Epithelial cell of esophagus (primary cell): ENCODE measurements around the gene IL1RAPL1.

Experiments
- DNase-seq: peaks from one replicate; pipeline ENCODE4 v3.0.0; 2010; ENCODE audit warnings: low read depth
- H3K4me3 ChIP-seq: 2 replicates; pipeline ENCODE4 v1.5.1; 2011; ENCODE audit warnings: mild to moderate bottlenecking, low read length, control low read depth
- CTCF ChIP-seq: IDR thresholded peaks from 2 replicates; pipeline ENCODE4 v1.5.1; 2011; ENCODE audit warnings: low read depth, mild to moderate bottlenecking, low read length, control low read depth, inconsistent platforms; ENCODE audit not compliant: insufficient read depth; ENCODE audit errors: missing control alignments

The IL1RAPL1 gene

GRCh38 chrX:28590396-28590795 is 3.1 kb downstream of the IL1RAPL1 start:
- H3K4me3 ChIP-seq: no peak overlapping the region
- DNase-seq: no peak
- TF ChIP-seq CTCF: no peak

- no peak overlapping the region for H3K4me3 ChIP-seq
- no peak for DNase-seq
- no peak for TF ChIP-seq CTCF
Observed at GRCh38 chrX:28591542-28591941, 4.3 kb downstream of the IL1RAPL1 start.

DNA sequence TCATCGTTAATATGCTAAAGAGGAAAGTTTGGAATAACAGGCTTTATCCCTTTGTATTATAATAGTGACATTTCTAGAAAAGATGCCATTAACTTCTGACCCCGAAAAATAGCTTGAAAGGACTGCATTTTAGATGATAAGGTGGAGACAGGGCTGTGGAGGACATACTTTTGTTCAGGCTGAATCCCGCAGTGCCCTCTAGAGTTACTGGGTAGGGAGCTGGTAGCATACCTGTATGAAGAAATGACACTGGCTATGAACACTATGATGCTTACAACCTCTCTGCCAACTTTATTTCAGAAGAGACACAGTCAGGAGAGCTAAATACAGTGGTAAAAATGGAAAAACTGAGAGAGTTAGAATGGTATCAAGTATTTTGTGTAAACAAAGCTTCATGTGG is 8.1 kb downstream of the IL1RAPL1 start:
- peak; percentile 6 for DNase-seq

DNA sequence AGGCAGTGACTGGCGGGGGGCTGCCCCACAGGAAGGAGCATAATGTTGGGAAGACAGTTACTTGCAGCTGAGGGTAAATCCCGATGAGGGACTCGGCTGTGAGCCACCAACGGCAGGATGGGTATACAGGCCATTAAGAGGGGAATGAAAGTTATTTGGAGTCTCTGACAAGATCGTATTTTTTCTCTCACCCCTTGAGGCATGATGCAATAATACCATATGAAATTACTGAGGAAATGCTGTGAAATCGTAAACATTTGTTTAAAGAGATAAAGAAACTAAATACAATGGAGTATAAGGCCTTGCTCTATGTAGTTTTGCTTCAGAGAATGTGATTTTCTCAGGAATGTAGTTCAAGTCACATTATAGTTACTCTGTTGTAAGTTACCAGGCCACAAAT is 12.7 kb downstream of the IL1RAPL1 start:
- DNase-seq: no peak
- no peak overlapping the region for H3K4me3 ChIP-seq
- no peak for TF ChIP-seq CTCF

More for the DNA sequence above, 8.1 kb downstream of the IL1RAPL1 start:
- peak; percentile 13 for TF ChIP-seq CTCF
- H3K4me3 ChIP-seq: no peak overlapping the region

DNA sequence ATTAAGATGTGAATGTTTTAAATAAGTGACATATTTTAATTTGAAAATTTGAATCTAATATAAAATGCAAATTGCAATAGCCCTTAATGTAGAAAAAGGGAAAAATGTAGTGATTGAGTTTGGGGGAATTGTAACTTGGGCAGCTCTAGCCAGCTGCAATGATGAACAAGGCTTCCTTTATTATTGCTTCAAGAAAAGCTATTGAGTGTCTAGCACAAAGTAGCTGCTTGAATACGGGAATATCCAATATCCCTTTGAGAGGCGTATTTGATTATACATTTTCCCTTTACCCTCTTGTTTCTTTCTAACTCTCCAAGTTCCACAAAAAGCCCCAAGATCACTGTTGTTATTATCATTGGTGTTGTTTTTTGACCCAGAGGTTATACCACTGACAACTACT is 21.8 kb downstream of the IL1RAPL1 start:
- no peak for DNase-seq
- no peak overlapping the region for H3K4me3 ChIP-seq
- TF ChIP-seq CTCF: no peak

DNA sequence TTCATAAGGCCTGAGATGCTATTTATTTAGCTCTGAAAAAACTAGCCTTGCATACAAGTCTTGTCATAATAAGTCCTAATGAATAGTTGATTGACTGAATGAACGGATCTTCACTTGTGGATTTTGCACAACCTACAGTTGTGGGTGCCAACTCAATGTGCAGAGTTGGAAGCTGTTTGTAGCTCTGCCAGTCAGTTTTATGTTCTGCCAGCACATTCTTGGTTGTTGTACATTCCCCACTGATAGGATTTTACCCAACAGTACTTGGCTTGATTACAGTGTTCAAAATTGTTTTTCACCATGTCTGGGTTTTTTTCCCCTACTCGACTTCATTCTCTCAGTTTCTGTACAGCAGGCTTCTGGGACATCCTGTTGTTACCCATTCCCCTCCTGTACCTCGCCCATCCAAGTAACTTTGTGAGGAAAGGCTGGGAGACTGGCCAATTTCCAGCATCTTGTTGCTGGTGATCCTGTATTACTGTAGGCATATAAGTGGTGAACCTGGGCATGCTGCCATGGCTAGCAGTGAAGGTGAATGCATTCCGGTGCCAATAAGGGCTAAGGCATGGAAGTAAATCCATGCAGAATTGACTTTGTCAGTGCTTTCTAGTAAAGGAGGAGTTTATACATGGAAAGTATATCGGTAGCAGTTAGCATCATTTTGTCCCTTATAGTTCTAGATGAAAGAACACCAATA is 22.8 kb downstream of the IL1RAPL1 start:
- TF ChIP-seq CTCF: no peak
- DNase-seq: no peak

DNA sequence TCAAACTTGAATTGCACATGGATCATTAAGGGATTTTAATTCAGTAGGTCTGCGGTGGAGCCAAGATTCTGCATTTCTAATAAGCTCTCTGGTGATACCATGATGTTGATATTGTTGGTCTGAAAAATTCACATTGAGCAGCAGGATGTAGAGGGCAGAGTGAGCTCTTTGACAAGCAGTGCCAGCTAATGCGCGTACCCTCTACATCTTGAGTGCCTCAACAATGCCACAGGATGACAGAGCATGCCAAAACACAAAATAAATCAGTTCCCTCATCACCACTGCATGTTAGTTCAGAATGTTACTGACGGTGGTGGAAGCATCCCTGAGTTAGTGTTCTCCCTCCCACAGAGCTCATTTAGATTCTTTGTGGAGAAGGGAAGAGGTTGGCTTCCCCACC is 23.5 kb downstream of the IL1RAPL1 start:
- no peak overlapping the region for H3K4me3 ChIP-seq
- TF ChIP-seq CTCF: no peak
- DNase-seq: no peak

More for the DNA sequence above, 22.8 kb downstream of the IL1RAPL1 start:
- H3K4me3 ChIP-seq: no peak overlapping the region
